HG02973 (cell line): Measurements from ENCODE around the gene LPCAT1.

Source experiments
- ATAC-seq: cut with Tn5 transposase; IDR thresholded peaks from one replicate; pipeline ENCODE4 v1.9.1; 2021; ENCODE audit warnings: moderate library complexity; ENCODE audit not compliant: unreplicated experiment

Gene LPCAT1

DNA sequence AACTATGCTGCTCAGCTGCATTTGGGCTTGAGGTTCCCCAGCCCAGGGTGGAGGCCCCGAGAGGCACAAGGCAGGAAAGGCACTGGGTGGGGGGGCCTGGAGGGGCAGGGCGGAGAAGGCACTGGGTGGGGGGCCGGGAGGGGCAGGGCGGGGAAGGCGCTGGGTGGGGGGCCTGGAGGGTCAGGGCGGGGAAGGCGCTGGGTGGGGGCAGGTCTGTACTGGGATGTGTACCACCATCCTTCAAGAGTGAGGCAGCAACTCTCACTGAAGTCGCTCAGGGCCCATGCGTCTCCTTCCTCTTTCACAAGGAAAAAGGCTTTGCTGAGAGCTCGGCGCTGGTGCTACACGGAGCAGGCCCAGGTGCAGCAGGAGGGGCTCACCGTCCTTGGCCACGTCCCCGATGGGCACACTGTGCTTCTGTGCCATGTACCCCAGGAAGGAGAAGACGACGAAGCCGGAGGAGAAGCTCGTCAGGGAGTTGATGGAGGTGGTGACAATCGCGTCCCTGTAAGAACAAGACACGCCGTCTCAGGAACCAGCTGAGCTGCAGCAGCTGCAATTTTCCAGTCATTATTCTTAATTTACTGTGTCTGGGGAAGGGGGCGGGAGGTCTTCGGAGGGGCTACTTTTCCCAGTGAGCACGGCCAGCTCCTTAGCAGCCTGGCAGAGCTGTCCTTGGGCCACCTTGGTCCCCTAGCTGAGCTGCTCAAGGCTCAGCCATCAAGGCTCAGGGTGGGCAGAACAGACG, 109.3 kb downstream of the LPCAT1 start:
- ATAC-seq: no peak

- ATAC-seq: no peak
Observed at GRCh38 chr5:1413611-1414241, 110.0 kb downstream of the LPCAT1 start.

GRCh38 chr5:1413211-1413610, 110.5 kb downstream of the LPCAT1 start:
- ATAC-seq: no peak

DNA sequence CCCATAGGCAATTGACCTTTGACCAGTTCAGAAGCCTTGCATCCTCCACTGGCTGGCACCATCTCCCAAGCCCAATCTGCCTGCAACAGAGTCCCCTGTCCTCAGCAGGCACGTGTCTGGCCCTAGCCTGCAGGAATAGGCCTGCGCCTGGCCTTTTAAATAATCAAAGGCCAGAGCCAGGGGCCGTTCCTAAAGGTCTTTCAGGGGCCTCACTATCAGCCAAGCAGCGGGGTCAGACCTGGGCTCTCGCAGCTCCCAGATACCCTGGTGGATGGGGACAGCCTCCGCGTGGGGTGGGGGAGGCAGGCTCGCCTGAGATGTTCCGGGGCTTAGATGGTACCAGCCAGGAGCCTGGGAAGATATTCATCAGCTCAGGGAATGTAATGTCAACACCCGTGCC, 111.1 kb downstream of the LPCAT1 start:
- ATAC-seq: no peak

DNA sequence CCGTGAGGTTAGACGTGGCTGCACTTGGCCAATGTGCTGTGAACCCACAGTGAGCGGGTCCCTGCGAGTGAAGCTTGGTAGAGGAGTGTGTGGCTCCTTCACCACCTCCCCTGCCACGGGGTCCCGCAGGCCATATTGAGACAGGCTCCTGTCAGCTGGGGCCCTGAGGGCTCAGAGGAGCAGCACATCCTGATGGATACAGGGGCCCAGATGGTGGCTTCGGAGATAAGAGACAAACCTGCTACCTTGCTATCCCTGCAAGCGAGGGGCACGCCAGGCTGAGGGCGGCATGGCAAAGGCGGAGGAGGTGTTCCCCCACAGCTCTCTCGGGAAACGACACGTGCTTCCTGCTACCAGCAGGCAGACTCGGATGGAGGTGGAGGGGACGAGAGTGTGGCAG, 111.6 kb downstream of the LPCAT1 start:
- ATAC-seq: no peak
